Stimulated activated memory B cell treated with anti-CD40 and anti-IgM and Interleukin-4, amounts not matched to agents 10 μg/mL and 1 μg/mL and 100 μg/mL, for 72 hours (primary cell): ENCODE data around the gene HS3ST5.
A peak's percentile ranks its signal among the peaks of the same experiment; 100 is the strongest.
"Not testable (repeated sequence)": the region's sequence is repeated elsewhere in the genome, so short reads cannot be mapped to it uniquely, and the experiment has no call there.

Experiments used
- ATAC-seq: fragments of 150-1000 bp; cut with Tn5 transposase; 2 replicates; pipeline ENCODE4 v1.10.0; 2021
- H3K27ac Mint-ChIP-seq: one replicate; pipeline ENCODE4 v1.8.0; 2022; ENCODE audit warnings: mild to moderate bottlenecking, mixed read lengths
- H3K27me3 Mint-ChIP-seq: one replicate; pipeline ENCODE4 v1.8.0; 2022; ENCODE audit warnings: mixed read lengths
- H3K36me3 Mint-ChIP-seq: one replicate; pipeline ENCODE4 v1.8.0; 2022; ENCODE audit warnings: mixed read lengths
- H3K4me1 Mint-ChIP-seq: one replicate; pipeline ENCODE4 v1.8.0; 2022; ENCODE audit warnings: mixed read lengths
- H3K4me3 Mint-ChIP-seq: one replicate; pipeline ENCODE4 v1.8.0; 2022; ENCODE audit warnings: mild to moderate bottlenecking, moderate library complexity, mixed read lengths
- H3K9me3 Mint-ChIP-seq: one replicate; pipeline ENCODE4 v1.8.0; 2022; ENCODE audit warnings: mixed read lengths

Gene HS3ST5

DNA sequence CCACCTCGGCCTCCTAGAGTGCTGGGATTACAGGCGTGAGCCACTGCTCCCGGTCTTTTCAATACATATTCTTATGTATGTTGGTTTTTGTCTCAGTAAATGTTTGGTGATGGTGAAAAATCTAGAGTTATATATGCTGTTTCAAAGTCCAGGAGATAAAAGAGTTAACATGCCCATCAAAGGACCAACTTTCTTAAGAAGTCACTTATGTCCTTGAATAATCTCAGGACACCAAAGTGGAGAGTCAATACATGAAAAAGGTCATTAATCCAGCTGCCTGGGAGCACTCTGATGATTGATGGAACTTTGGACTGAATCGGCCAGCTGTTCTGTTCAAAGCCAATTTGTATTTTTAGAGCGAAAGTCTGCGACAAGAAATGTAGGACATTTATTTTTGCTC, 312.1 kb downstream of the HS3ST5 start:
- no peak for ATAC-seq
- no peaks in the 10 kb centered on the region for H3K4me1 Mint-ChIP-seq
- H3K27me3 Mint-ChIP-seq: peaks cover 20% of the 10 kb centered on the region
- peaks cover 5% of the 10 kb centered on the region for H3K9me3 Mint-ChIP-seq
- no peak overlapping the region for H3K27ac Mint-ChIP-seq
- H3K4me3 Mint-ChIP-seq: no peak overlapping the region
- no peaks in the 10 kb centered on the region for H3K36me3 Mint-ChIP-seq

DNA sequence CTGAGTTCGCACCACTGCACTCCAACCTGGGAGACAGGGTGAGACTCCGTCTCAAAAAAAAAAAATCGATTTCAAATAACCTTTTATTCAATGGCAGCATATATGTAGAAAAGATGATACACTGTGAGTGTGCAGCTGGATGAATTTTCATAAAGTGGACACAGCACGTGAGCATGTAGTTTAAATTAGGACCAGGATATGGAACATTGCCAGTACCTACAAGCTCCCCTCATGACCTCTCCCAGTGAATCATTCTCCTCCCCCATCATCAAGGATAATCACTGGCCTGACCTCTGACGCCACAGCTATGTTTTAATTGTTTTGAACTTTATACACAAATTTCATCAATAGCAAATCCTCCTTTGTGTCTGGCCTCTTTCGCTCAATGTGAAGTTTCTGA, 318.1 kb downstream of the HS3ST5 start:
- Mint-ChIP-seq H3K27me3 (peaks cover 8% of the 10 kb centered on the region), H3K36me3 (no peaks in the 10 kb centered on the region), H3K27ac (no peak overlapping the region), H3K4me3 (no peak overlapping the region), H3K9me3 (peaks cover 4% of the 10 kb centered on the region), H3K4me1 (no peaks in the 10 kb centered on the region)
- no peak for ATAC-seq

DNA sequence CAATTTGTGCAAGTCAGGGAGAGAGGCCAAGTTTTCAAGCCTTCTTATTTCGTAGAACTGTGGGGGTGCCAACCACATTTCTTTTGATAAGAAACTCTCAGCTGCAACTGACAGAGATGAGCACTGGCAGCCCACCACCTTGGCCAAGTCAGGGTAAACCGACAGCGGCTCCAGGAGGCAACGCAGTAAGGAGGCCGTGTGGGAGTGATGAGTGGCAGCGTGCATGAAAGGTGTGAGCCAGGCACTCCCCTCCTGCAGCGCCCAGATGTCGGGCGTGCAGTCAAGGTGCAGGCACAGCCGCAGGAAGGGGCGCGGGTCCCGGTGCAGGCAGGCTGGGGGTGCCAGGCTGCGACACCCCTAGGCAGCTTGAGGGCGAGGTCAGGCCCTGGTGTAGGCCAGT, 322.6 kb downstream of the HS3ST5 start:
- Mint-ChIP-seq H3K27me3 (peaks cover 7% of the 10 kb centered on the region), H3K4me3 (no peak overlapping the region), H3K36me3 (no peaks in the 10 kb centered on the region), H3K27ac (no peak overlapping the region), H3K4me1 (no peaks in the 10 kb centered on the region), H3K9me3 (peaks cover 4% of the 10 kb centered on the region)
- ATAC-seq: no peak

DNA sequence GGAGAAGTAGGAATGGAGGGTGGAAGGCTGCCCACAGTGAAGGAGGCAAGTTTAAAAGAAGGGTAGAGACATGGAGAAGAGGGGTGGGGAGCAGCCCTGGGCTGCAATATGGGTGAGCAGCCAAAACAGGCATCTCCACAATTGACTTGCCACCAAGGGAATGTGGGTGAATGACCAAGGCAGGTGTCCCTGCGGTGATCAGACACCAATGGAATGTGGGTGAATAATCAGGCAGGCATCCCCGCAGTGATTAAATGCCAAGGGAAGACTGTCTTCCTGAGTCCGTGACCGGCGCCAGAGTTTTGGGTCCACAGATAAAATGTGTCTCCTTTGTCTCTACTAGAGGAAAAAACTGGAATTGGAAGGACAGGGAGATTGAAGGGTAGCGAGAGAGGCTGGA, 325.7 kb downstream of the HS3ST5 start:
- not testable (repeated sequence) for H3K4me1 Mint-ChIP-seq, H3K4me3 Mint-ChIP-seq, ATAC-seq, H3K36me3 Mint-ChIP-seq, H3K9me3 Mint-ChIP-seq, H3K27ac Mint-ChIP-seq, H3K27me3 Mint-ChIP-seq

DNA sequence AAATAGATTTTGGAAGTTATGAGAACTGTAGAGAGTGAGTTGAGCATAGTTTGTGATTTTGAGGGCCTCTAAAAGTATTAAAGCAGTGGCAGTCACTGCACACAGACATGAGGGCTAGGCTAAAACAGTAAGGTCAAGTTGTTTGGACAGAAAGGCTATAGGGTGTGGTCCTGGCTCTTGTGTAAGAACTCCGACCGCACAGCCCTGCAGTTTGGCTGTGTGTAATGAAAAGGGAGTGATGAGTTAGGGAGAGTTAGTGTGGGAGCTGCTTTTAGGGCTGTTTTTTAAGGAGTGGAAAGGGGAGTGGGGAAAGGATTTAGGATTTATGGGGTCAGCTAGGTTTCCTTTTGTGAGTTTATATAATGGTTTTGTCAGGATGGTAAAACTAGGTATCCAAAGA, 328.7 kb downstream of the HS3ST5 start:
- H3K36me3 Mint-ChIP-seq, H3K4me1 Mint-ChIP-seq, H3K9me3 Mint-ChIP-seq, H3K4me3 Mint-ChIP-seq, ATAC-seq, H3K27me3 Mint-ChIP-seq, H3K27ac Mint-ChIP-seq: not testable (repeated sequence)

DNA sequence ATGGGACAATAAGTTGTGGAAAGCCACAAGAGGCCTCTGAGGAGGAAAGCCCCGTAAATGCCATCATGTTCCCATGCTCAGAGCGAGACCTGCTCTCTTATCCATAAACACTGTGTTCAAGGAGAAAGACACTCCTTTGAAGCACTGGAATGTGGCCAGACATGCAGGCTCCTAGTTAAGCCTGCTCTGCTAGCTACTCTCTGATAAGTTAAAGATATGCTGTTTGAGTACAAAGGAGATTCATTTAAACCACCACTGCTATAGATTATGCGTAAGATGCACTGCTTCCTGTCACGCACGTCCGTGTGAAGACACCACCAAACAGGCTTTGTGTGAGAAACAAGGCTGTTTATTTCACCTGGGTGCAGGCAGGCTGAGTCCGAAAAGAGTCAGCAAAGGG, 331.3 kb downstream of the HS3ST5 start:
- ATAC-seq: not testable (repeated sequence)

DNA sequence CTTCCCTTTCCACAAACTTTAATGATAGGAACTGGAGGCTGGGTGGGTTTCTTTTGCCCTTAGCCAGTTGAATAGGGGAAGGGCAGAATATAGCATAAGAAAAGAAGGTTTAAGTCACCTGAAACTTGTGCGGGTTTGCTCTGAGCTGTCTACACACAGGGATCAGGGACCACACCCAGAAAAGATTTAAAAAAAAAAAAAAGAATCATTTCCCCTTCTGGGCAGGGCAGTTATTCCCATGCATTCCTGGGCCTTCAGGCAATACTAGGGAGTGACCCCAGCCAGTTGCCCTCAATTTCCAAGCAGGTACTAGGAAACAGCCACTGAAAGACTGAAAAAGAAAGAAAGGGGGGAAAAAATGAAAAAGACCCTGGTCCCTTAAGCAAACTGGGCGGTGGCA, 332.3 kb downstream of the HS3ST5 start:
- Mint-ChIP-seq H3K4me1 (no peaks in the 10 kb centered on the region), H3K27me3 (peaks cover 23% of the 10 kb centered on the region), H3K36me3 (no peaks in the 10 kb centered on the region), H3K4me3 (no peak overlapping the region), H3K27ac (no peak overlapping the region), H3K9me3 (no peaks in the 10 kb centered on the region)
- no peak for ATAC-seq

More for the DNA sequence above, 331.3 kb downstream of the HS3ST5 start:
- H3K27ac Mint-ChIP-seq, H3K4me3 Mint-ChIP-seq, H3K36me3 Mint-ChIP-seq, H3K9me3 Mint-ChIP-seq, H3K4me1 Mint-ChIP-seq: not testable (repeated sequence)
- H3K27me3 Mint-ChIP-seq: peaks cover 27% of the 10 kb centered on the region

DNA sequence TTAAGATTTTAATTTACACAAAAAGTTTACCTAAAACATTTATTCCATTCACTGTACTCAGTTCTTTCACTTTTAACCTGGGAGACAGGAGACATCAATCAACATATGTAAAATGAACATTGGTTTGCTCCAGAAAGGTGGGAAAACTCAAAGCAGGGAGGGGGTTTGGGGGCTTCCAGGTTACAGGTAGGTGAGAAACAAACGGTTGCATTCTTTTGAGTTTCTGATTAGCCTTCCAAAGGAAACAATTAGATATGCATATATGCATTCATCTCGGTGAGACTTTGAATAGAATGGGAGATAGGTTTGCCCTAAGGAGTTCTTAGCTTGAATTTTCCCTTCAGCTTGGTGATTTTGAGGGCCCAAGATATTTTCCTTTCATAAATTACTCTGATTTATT, 333.6 kb downstream of the HS3ST5 start:
- Mint-ChIP-seq H3K27me3 (peaks cover 31% of the 10 kb centered on the region), H3K36me3 (no peaks in the 10 kb centered on the region), H3K27ac (no peak overlapping the region), H3K9me3 (no peaks in the 10 kb centered on the region), H3K4me1 (no peaks in the 10 kb centered on the region), H3K4me3 (no peak overlapping the region)
- no peak for ATAC-seq

DNA sequence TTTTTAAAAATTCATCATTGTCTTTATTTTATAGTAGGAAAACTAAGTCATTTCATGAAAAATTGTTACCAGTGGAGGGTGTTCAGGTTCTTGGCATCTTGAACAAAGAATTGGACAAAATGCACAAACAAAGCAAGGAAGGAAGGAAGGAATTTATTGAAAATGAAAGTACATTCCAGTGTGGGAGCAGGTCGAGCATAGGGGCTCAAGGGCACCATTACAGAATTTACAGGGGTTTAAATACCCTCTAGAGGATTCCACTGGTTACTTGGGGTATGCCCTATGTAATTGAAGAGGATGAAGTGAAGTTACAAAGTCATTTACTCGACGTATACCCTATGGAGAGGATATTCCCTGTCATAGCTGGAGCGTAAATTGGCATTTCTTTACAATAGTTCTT, 334.5 kb downstream of the HS3ST5 start:
- Mint-ChIP-seq H3K27me3 (peaks cover 31% of the 10 kb centered on the region), H3K36me3 (no peaks in the 10 kb centered on the region), H3K4me1 (no peaks in the 10 kb centered on the region), H3K9me3 (no peaks in the 10 kb centered on the region), H3K4me3 (no peak overlapping the region), H3K27ac (no peak overlapping the region)
- no peak for ATAC-seq

DNA sequence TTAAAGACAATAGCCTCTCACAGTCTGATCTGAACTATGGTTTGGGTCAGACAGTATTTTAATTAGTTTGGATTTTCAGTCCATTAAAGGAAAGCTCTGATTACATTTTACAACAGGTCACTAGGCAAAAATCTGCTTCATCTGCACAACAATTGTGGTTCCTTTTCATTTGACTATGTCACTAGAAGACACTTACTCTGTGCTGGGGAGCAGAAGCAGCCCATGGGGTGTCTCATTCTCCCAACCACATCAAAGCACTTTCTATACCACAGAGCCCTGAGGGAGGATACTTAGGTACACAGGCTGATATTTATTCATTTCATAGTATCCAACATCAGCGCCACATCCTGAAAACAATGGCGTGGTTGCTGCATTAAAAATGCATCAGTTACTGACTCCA, 335.3 kb downstream of the HS3ST5 start:
- no peak overlapping the region for H3K4me3 Mint-ChIP-seq
- H3K27me3 Mint-ChIP-seq: peaks cover 31% of the 10 kb centered on the region
- no peaks in the 10 kb centered on the region for H3K36me3 Mint-ChIP-seq
- ATAC-seq: peak; percentile 71
- H3K27ac Mint-ChIP-seq: no peak overlapping the region
- no peaks in the 10 kb centered on the region for H3K4me1 Mint-ChIP-seq
- no peaks in the 10 kb centered on the region for H3K9me3 Mint-ChIP-seq
